ENCODE measurements around the gene TBC1D22A. TPM values are rescaled to one million over a fixed set of nuclear protein-coding genes. Genes with fewer than 3 reads are reported as not detected.

Gene TBC1D22A
- total RNA-seq, 4 donors from 2014 or later, result 15.6 to 21.7 (median 20.5) TPM

DNA sequence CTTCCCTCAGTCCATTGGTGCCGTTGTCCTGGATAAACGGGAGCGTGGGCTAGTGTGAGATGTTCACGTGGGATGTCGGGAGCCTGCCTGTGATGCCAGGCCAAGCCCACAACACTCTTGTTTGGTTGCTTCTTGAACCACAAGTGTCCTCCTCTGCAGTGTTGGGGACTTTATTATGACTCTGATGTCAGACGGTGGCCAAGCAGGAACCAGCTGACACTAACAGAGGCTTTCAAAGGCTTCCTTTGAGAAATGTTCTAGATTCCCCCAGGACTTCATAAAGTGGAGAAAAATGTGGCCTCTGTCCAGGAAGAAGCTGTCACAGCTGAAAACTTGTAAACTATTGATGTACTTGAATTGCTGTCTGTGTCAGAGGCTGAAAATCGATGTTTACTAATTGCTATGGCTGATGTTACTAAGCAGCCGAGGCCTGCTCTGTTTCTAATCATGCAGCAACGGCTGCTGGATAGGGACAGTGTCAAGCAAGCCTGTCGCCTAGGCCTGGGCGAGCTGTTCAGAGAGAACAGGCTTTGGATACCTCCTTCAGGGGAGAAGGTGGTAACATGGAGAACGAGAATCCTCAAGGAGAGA is 131.7 kb downstream of the TBC1D22A start:
- 82 to 83% methylated on average over 7 to 12 of the region's 12 CpGs for WGBS, 2 donors
- H3K4me3 ChIP-seq, result no peak overlapping the region
- no peak for TF ChIP-seq POLR2A (IDR thresholded peaks at IDR 0.05)
- TF ChIP-seq, protein P1, sequence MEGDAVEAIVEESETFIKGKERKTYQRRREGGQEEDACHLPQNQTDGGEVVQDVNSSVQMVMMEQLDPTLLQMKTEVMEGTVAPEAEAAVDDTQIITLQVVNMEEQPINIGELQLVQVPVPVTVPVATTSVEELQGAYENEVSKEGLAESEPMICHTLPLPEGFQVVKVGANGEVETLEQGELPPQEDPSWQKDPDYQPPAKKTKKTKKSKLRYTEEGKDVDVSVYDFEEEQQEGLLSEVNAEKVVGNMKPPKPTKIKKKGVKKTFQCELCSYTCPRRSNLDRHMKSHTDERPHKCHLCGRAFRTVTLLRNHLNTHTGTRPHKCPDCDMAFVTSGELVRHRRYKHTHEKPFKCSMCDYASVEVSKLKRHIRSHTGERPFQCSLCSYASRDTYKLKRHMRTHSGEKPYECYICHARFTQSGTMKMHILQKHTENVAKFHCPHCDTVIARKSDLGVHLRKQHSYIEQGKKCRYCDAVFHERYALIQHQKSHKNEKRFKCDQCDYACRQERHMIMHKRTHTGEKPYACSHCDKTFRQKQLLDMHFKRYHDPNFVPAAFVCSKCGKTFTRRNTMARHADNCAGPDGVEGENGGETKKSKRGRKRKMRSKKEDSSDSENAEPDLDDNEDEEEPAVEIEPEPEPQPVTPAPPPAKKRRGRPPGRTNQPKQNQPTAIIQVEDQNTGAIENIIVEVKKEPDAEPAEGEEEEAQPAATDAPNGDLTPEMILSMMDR (IDR thresholded peaks at IDR 0.05), result no peak
- no peaks in the 10 kb centered on the region for H3K9me3 ChIP-seq
- peaks cover 0 to 71% (median 0%) of the 10 kb centered on the region in 3 donors for H3K36me3 ChIP-seq
- intact Hi-C loops (cut with DNase I), result no loop called here
- H3K4me1 ChIP-seq, result peaks cover 0 to 23% (median 0%) of the 10 kb centered on the region in 3 donors
- H3K27ac ChIP-seq, result peak overlapping the region in 2 of 4 donors; percentile 5 to 12
- H3K27me3 ChIP-seq, result no peaks in the 10 kb centered on the region
- DNase-seq, result no peak

DNA sequence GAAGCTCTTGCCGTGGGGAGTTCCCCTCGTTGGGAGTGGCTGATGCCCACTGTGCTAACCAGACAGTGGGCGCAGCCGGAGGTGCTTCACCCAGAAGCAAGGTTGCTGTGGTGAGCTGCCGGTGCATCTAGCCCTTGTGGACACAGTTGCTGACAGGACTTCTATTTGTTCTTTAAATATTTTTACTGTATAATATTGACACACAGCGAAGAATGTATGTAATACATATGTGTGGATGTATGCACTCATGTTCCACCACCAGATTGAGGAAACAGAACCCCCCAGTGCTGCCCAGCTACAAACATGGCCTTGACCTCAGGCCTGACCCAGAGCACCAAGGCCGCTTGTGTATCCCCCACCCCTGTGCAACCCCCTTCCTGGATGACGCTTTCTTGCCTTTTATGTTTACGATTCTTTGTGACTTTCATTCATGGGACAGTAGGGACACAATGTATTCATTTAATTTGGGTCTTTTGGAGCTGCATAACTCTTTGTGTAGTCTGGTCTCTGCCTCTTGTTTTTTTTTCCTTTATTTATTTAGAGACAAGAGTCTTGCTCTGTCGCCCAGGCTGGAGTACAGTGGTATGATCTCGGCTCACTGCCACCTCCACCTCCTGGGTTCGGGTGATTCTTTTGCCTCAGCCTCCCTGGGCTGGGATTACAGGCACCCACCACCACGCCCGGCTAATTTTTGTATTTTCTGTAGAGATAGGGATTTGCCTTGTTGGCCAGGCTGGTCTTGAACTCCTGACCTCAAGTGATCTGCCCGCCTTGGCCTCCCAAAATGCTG is 132.6 kb downstream of the TBC1D22A start:
- Histone ChIP-seq H3K4me3 (no peak overlapping the region), H3K9me3 (no peaks in the 10 kb centered on the region), H3K36me3 (peaks cover 0 to 65% (median 0%) of the 10 kb centered on the region in 3 donors), H3K27ac (peak overlapping the region in 1 of 4 donors; percentile 5), H3K4me1 (peaks cover 0 to 23% (median 0%) of the 10 kb centered on the region in 3 donors), H3K27me3 (no peaks in the 10 kb centered on the region)
- TF ChIP-seq, protein P1 (IDR thresholded peaks at IDR 0.05), result no peak
- no peak for TF ChIP-seq POLR2A (IDR thresholded peaks at IDR 0.05)
- DNase-seq, result no peak
- intact Hi-C loops (cut with DNase I), result no loop called here
- WGBS, 2 donors, result 92 to 96% methylated on average over 15 of the region's 15 CpGs

DNA sequence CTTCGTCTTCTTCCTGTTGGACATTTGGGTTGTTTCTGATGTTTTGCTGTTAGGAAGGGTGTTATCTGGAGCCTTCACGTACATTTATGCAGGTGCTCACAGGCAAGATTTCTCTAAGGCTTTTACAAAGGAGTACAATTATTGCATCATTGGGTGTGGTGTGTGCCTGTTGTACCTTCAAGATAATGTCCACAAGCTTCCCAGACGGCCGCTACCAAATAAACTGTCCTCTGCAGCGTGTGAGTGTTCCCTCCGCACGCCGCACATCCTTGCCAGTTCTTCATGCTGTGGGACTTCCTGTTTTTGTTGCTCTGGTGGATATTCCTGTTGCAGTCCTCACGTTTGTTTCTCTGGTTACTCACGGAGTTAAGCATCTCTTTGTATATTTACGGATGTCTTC is 133.3 kb downstream of the TBC1D22A start:
- WGBS, 2 donors, result 69 to 72% methylated on average over 11 of the region's 11 CpGs
- DNase-seq, result no peak
- Histone ChIP-seq H3K27me3 (no peaks in the 10 kb centered on the region), H3K4me3 (no peak overlapping the region), H3K27ac (no peak overlapping the region), H3K36me3 (peaks cover 0 to 62% (median 0%) of the 10 kb centered on the region in 3 donors), H3K9me3 (no peaks in the 10 kb centered on the region), H3K4me1 (peaks cover 0 to 23% (median 0%) of the 10 kb centered on the region in 3 donors)
- TF ChIP-seq POLR2A (IDR thresholded peaks at IDR 0.05), result no peak
- TF ChIP-seq, protein P1 (IDR thresholded peaks at IDR 0.05), result no peak
- intact Hi-C loops (cut with DNase I), result no loop called here

DNA sequence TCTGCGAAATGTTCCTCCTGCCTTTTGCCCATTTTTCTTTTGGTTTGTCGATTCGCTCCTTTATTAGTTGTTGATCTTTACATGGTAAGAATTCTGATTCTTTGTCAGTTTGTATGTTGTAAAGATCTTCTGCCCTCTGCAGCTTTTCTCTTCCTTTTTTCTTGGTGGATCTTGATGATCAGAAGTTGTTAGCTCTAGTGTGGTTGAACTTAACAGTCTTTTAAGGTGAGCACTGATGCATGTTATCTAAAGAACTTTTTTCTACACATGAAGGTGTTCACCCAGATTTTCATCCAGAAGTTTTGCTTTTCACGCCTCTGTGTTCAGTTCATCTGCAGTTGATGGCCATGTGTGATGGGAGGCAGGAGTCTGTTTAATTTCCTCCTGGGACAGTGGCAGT is 133.7 kb downstream of the TBC1D22A start:
- intact Hi-C loops (cut with DNase I), result no loop called here
- Histone ChIP-seq H3K4me3 (no peak overlapping the region), H3K4me1 (peaks cover 0 to 23% (median 0%) of the 10 kb centered on the region in 3 donors), H3K36me3 (peaks cover 0 to 58% (median 0%) of the 10 kb centered on the region in 3 donors), H3K27ac (no peak overlapping the region), H3K9me3 (no peaks in the 10 kb centered on the region), H3K27me3 (no peaks in the 10 kb centered on the region)
- no peak for DNase-seq
- WGBS, 2 donors, result 95% methylated on average over 4 of the region's 4 CpGs
- TF ChIP-seq, protein P1 (IDR thresholded peaks at IDR 0.05), result no peak
- TF ChIP-seq POLR2A (IDR thresholded peaks at IDR 0.05), result no peak
